ENCODE measurements around the gene NFE2L2. TPM values are rescaled to one million over a fixed set of nuclear protein-coding genes. Genes with fewer than 3 reads are reported as not detected.

The NFE2L2 gene
- total and polyA plus RNA-seq, 2 donors (not counting 1 experiment from before 2014, with no cell fraction given), result 142 to 166 TPM

- TF ChIP-seq, protein P1, sequence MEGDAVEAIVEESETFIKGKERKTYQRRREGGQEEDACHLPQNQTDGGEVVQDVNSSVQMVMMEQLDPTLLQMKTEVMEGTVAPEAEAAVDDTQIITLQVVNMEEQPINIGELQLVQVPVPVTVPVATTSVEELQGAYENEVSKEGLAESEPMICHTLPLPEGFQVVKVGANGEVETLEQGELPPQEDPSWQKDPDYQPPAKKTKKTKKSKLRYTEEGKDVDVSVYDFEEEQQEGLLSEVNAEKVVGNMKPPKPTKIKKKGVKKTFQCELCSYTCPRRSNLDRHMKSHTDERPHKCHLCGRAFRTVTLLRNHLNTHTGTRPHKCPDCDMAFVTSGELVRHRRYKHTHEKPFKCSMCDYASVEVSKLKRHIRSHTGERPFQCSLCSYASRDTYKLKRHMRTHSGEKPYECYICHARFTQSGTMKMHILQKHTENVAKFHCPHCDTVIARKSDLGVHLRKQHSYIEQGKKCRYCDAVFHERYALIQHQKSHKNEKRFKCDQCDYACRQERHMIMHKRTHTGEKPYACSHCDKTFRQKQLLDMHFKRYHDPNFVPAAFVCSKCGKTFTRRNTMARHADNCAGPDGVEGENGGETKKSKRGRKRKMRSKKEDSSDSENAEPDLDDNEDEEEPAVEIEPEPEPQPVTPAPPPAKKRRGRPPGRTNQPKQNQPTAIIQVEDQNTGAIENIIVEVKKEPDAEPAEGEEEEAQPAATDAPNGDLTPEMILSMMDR (conservative IDR thresholded peaks at IDR 0.05 in 1 of 2, IDR thresholded peaks at IDR 0.05 in 1 of 2; ENCODE audit: low read depth in 1 of 2, low read length in 2 of 2), result no peak
- Histone ChIP-seq H3K36me3 (ENCODE audit: control insufficient read depth, insufficient read depth, low read length) (no peaks in the 10 kb centered on the region), H4K20me1 (ENCODE audit: control insufficient read depth, extremely low read depth, insufficient read depth, low read length) (no peaks in the 10 kb centered on the region), H3K9ac (ENCODE audit: insufficient read depth, low read length) (no peak overlapping the region), H3K9me3 (ENCODE audit: control insufficient read depth, insufficient read depth, low read depth, low read length) (no peaks in the 10 kb centered on the region), H3K4me2 (ENCODE audit: extremely low read depth, insufficient read depth, low read length) (no peak overlapping the region), H3K4me1 (ENCODE audit: control insufficient read depth, extremely low read depth, insufficient read depth, low read length) (no peaks in the 10 kb centered on the region), H3K4me3 (replicated peaks in 1 of 4; ENCODE audit: control extremely low read depth in 1 of 4, insufficient read depth in 1 of 4, low read depth in 3 of 4, low read length in 4 of 4) (no peak overlapping the region), H2AFZ (ENCODE audit: low read length) (no peak overlapping the region), H3K27ac (ENCODE audit: insufficient read depth, low read length) (no peak overlapping the region), H3K79me2 (ENCODE audit: control insufficient read depth, insufficient read depth, low read length) (no peaks in the 10 kb centered on the region), H3K27me3 (ENCODE audit: control insufficient read depth, insufficient read depth, low read length) (no peaks in the 10 kb centered on the region)
- no peak for DNase-seq (ENCODE audit: low read depth in 2 of 2)
These were observed 19.4 kb upstream of the NFE2L2 start for GRCh38 chr2:177283906-177284305.

DNA sequence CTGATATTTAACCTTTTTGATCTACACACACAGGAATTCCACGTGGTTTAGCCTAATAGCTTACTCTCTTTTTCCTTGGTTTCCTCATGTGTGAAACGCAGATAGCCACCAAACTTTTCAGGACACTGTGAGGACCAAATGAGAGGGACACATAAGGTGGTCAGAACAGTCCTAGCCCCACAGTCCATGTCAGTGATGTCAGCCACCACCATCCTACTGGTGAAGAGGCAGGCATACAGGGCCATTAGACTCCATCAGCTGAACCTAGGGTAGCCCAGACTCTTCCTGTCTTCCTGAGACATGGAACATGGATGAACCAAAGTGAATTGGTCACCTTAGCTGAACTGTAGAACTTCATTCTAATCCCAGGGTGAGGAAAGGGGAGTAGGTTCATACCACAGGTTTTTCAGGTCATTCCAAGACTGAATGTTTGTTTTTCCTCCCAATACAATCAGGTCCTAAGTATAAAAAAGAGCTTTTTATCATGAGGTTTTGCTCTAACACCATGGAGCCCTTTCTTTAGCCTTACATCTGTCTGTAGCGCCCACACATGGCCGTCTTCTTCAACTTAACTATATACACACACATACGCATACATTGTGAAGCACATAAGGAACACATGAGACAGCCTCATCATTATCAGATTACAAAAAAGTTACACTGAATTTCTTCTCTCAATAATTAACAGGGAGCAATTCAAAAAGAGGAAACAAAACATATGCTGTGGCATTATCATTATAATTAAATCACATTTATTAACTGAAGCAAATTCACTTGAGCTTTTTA, 18.5 kb upstream of the NFE2L2 start:
- H3K9ac ChIP-seq (ENCODE audit: insufficient read depth, low read length), result no peak overlapping the region
- no peak for DNase-seq (ENCODE audit: low read depth in 2 of 2)
- H3K4me3 ChIP-seq (replicated peaks in 1 of 4; ENCODE audit: control extremely low read depth in 1 of 4, insufficient read depth in 1 of 4, low read depth in 3 of 4, low read length in 4 of 4), result no peak overlapping the region
- no peaks in the 10 kb centered on the region for H3K9me3 ChIP-seq (ENCODE audit: control insufficient read depth, insufficient read depth, low read depth, low read length)
- H3K4me1 ChIP-seq (ENCODE audit: control insufficient read depth, extremely low read depth, insufficient read depth, low read length), result no peaks in the 10 kb centered on the region
- no peaks in the 10 kb centered on the region for H3K79me2 ChIP-seq (ENCODE audit: control insufficient read depth, insufficient read depth, low read length)
- no peaks in the 10 kb centered on the region for H3K36me3 ChIP-seq (ENCODE audit: control insufficient read depth, insufficient read depth, low read length)
- TF ChIP-seq, protein P1 (conservative IDR thresholded peaks at IDR 0.05 in 1 of 2, IDR thresholded peaks at IDR 0.05 in 1 of 2; ENCODE audit: low read depth in 1 of 2, low read length in 2 of 2), result no peak
- no peak for TF ChIP-seq EZH2 (IDR thresholded peaks at IDR 0.05; ENCODE audit: low read length, missing control alignments)
- no peaks in the 10 kb centered on the region for H3K27me3 ChIP-seq (ENCODE audit: control insufficient read depth, insufficient read depth, low read length)
- no peaks in the 10 kb centered on the region for H4K20me1 ChIP-seq (ENCODE audit: control insufficient read depth, extremely low read depth, insufficient read depth, low read length)
- H3K27ac ChIP-seq (ENCODE audit: insufficient read depth, low read length), result no peak overlapping the region
- no peak overlapping the region for H3K4me2 ChIP-seq (ENCODE audit: extremely low read depth, insufficient read depth, low read length)
- no peak overlapping the region for H2AFZ ChIP-seq (ENCODE audit: low read length)

DNA sequence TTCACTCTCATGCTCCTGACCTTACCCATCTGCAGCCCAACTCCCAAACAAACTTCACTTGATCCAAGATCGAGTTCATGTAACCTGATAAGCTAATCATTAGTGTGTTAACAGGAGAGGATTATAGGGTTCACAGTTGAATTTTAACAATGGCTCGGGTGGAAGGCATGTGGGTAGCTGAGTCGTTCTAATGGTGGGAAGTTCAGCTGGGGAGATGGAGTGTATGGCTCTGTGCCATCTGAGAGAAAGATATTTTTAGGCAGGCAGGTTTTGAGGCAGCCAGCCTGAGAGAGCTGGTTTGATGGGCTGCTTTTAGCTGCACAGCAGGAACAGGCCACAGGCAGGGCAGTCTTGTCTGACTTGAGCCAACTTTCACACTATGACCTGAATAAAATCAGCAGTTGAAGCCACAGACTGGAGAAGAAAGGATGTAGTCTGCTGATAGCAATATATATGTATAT, 17.7 kb upstream of the NFE2L2 start:
- no peak for DNase-seq (ENCODE audit: low read depth in 2 of 2)

More for the DNA sequence above, 17.7 kb upstream of the NFE2L2 start:
- no peak overlapping the region for H3K4me3 ChIP-seq (replicated peaks in 1 of 4; ENCODE audit: control extremely low read depth in 1 of 4, insufficient read depth in 1 of 4, low read depth in 3 of 4, low read length in 4 of 4)
- no peak overlapping the region for H3K4me2 ChIP-seq (ENCODE audit: extremely low read depth, insufficient read depth, low read length)
- H4K20me1 ChIP-seq (ENCODE audit: control insufficient read depth, extremely low read depth, insufficient read depth, low read length), result no peaks in the 10 kb centered on the region
- no peak overlapping the region for H2AFZ ChIP-seq (ENCODE audit: low read length)
- no peaks in the 10 kb centered on the region for H3K79me2 ChIP-seq (ENCODE audit: control insufficient read depth, insufficient read depth, low read length)
- H3K27ac ChIP-seq (ENCODE audit: insufficient read depth, low read length), result no peak overlapping the region
- no peaks in the 10 kb centered on the region for H3K36me3 ChIP-seq (ENCODE audit: control insufficient read depth, insufficient read depth, low read length)
- H3K9me3 ChIP-seq (ENCODE audit: control insufficient read depth, insufficient read depth, low read depth, low read length), result no peaks in the 10 kb centered on the region
- no peaks in the 10 kb centered on the region for H3K4me1 ChIP-seq (ENCODE audit: control insufficient read depth, extremely low read depth, insufficient read depth, low read length)
- H3K27me3 ChIP-seq (ENCODE audit: control insufficient read depth, insufficient read depth, low read length), result no peaks in the 10 kb centered on the region
- no peak for TF ChIP-seq EZH2 (IDR thresholded peaks at IDR 0.05; ENCODE audit: low read length, missing control alignments)
- TF ChIP-seq, protein P1 (conservative IDR thresholded peaks at IDR 0.05 in 1 of 2, IDR thresholded peaks at IDR 0.05 in 1 of 2; ENCODE audit: low read depth in 1 of 2, low read length in 2 of 2), result no peak
- H3K9ac ChIP-seq (ENCODE audit: insufficient read depth, low read length), result no peak overlapping the region

All from fibroblast of lung (primary cell).